GM10266 (cell line): ENCODE data around the gene MAFF.

Experiments
- DNase-seq: peaks from one replicate; pipeline ENCODE4 v3.0.0; 2012; ENCODE audit errors: extremely low spot score
- CTCF ChIP-seq: IDR thresholded peaks from 2 replicates; pipeline ENCODE4 v1.5.1; 2012; ENCODE audit warnings: mild to moderate bottlenecking, low read depth; ENCODE audit not compliant: control insufficient read depth, insufficient read depth; ENCODE audit errors: missing control alignments

MAFF gene

GRCh38 chr22:38191055-38191454 lies 10.7 kb upstream of the MAFF start:
- no peak for TF ChIP-seq CTCF
- no peak for DNase-seq

- no peak for DNase-seq
- TF ChIP-seq CTCF = no peak
These were observed 9.9 kb upstream of the MAFF start for GRCh38 chr22:38191731-38192474.

GRCh38 chr22:38192475-38192863 lies 9.3 kb upstream of the MAFF start:
- no peak for TF ChIP-seq CTCF
- no peak for DNase-seq

- no peak for DNase-seq
- no peak for TF ChIP-seq CTCF
These were observed 8.2 kb upstream of the MAFF start for GRCh38 chr22:38193580-38193979.

GRCh38 chr22:38196791-38197419 lies 4.9 kb upstream of the MAFF start:
- no peak for TF ChIP-seq CTCF
- no peak for DNase-seq

GRCh38 chr22:38199826-38200559 lies 1.8 kb upstream of the MAFF start:
- DNase-seq = no peak
- TF ChIP-seq CTCF = no peak

GRCh38 chr22:38201371-38201710 lies 453 bp upstream of the MAFF start:
- DNase-seq = no peak

More at GRCh38 chr22:38201371-38201710, 453 bp upstream of the MAFF start:
- TF ChIP-seq CTCF = no peak
